K562 (cell line): Measurements from ENCODE around the gene TEAD3. TPM values are rescaled to one million over a fixed set of nuclear protein-coding genes. Genes with fewer than 3 reads are reported as not detected.

ENCODE experiments used
- HDAC1 ChIP-seq, 2 experiments: fragments of 450-650 bp; IDR thresholded peaks; 2 replicates each; pipeline ENCODE4 v1.6.1; 2016 to 2017; ENCODE audit warnings: inconsistent platforms in 1 of 2, mild to moderate bottlenecking in 1 of 2, moderate library complexity in 1 of 2
- IFI16 ChIP-seq: fragments of 250-450 bp; sonication (Bioruptor Pico); IDR thresholded peaks from 2 replicates; pipeline ENCODE4 v2.1.2; 2022; ENCODE audit warnings: mild to moderate bottlenecking, inconsistent platforms
- KAT7 ChIP-seq: sonication (generic); formaldehyde crosslinking; IDR thresholded peaks from 2 replicates; pipeline ENCODE4 v1.8.0; 2022; ENCODE audit warnings: missing genetic modification reagents, mild to moderate bottlenecking, borderline replicate concordance
- KDM5B ChIP-seq: fragments of 200-600 bp; sonication (generic); IDR thresholded peaks from 2 replicates; pipeline ENCODE4 v1.6.1; 2012; ENCODE audit warnings: low read depth, mild to moderate bottlenecking, moderate library complexity, low read length, control low read depth, inconsistent platforms; ENCODE audit not compliant: insufficient replicate concordance
- KLF1 ChIP-seq: fragments of 450-650 bp; IDR thresholded peaks from 2 replicates; pipeline ENCODE4 v1.6.1; 2016; ENCODE audit warnings: missing genetic modification characterization, missing compliant biosample characterization
- MCM2 ChIP-seq: fragments of 450-650 bp; IDR thresholded peaks from 2 replicates; pipeline ENCODE4 v1.6.1; 2017; ENCODE audit warnings: low read depth, mild to moderate bottlenecking
- MCM3 ChIP-seq: fragments of 450-650 bp; IDR thresholded peaks from 2 replicates; pipeline ENCODE4 v1.6.1; 2016
- NCOA4 ChIP-seq: fragments of 450-650 bp; IDR thresholded peaks from 2 replicates; pipeline ENCODE4 v1.6.1; 2018; ENCODE audit warnings: mild to moderate bottlenecking; ENCODE audit not compliant: partially characterized antibody
- NFATC3 ChIP-seq: fragments of 450-650 bp; IDR thresholded peaks from 2 replicates; pipeline ENCODE4 v1.6.1; 2017; ENCODE audit warnings: mild to moderate bottlenecking
- PPARD ChIP-seq: fragments of 250-450 bp; sonication (Bioruptor Pico); IDR thresholded peaks from 2 replicates; pipeline ENCODE4 v1.8.0; 2022; ENCODE audit warnings: inconsistent platforms, mild to moderate bottlenecking, moderate library complexity
- PRPF4 ChIP-seq: fragments of 200-400 bp; formaldehyde crosslinking; IDR thresholded peaks from one replicate; pipeline ENCODE4 v1.6.1; 2017; ENCODE audit warnings: low read length, low read depth, mild to moderate bottlenecking; ENCODE audit not compliant: insufficient read depth, poor library complexity, severe bottlenecking
- RFX1 ChIP-seq: fragments of 450-650 bp; IDR thresholded peaks from 2 replicates; pipeline ENCODE4 v1.6.1; 2016; ENCODE audit warnings: mild to moderate bottlenecking, moderate library complexity
- RHOXF2B ChIP-seq: fragments of 250-450 bp; sonication (Bioruptor Pico); conservative IDR thresholded peaks from 2 replicates; pipeline ENCODE4 v1.5.1; 2021
- SAFB ChIP-seq: fragments of 200-400 bp; formaldehyde crosslinking; IDR thresholded peaks from 2 replicates; pipeline ENCODE4 v1.6.1; 2017; ENCODE audit warnings: low read depth, low read length, borderline replicate concordance
- SRF ChIP-seq, 2 experiments: fragments of 250-450, 450-650 bp in 1 of 2; sonication (Bioruptor Pico) in 1 of 2; sonication (generic) in 1 of 2; formaldehyde crosslinking; IDR thresholded peaks; 2 replicates each; pipeline versions ENCODE4 v1.5.0 to v1.5.1; 2020 to 2022; ENCODE audit warnings: mild to moderate bottlenecking in 1 of 2, missing genetic modification reagents in 1 of 2
- ZNF347 ChIP-seq: fragments of 450-650 bp; formaldehyde crosslinking; IDR thresholded peaks from 2 replicates; pipeline ENCODE4 v1.4.0; 2020; ENCODE audit warnings: low read depth, mild to moderate bottlenecking, moderate library complexity
- ZNF561 ChIP-seq: fragments of 450-650 bp; formaldehyde crosslinking; conservative IDR thresholded peaks from 2 replicates; pipeline ENCODE4 v1.4.0; 2020; ENCODE audit warnings: mild to moderate bottlenecking, moderate library complexity
- ZNF586 ChIP-seq: fragments of 450-650 bp; formaldehyde crosslinking; conservative IDR thresholded peaks from 2 replicates; pipeline ENCODE4 v1.4.0; 2020; ENCODE audit warnings: mild to moderate bottlenecking, moderate library complexity
- polyA plus RNA-seq, 8 experiments: library from polyadenylated mRNA; depleted of rRNA in 4 of 8; stranded (reverse) in 5 of 8; unstranded in 3 of 8; fragments of >200 nt; fragmentation: Nextera tagmentation in 2 of 8; fragmentation: Illumina TruSeq in 1 of 8; extraction: Ambion mirVana in 2 of 8; extraction: Trizol in 1 of 8; gene quantifications; 2 replicates each; pipeline versions ENCODE4 v1.2.1 to v1.2.3, GENCODE V29; 2011 to 2014; ENCODE audit warnings: inconsistent platforms in 1 of 8, missing spikeins in 1 of 8
- total RNA-seq, 7 experiments: library from RNA; depleted of rRNA in 6 of 7; stranded (reverse); fragments of >200 nt in 6 of 7; fragmentation: Illumina TruSeq in 2 of 7; extraction: Trizol in 2 of 7; gene quantifications; 2 replicates each; pipeline versions ENCODE4 v1.2.1 to v1.2.3, GENCODE V29; 2011 to 2021; ENCODE audit warnings: low replicate concordance in 1 of 7
- TF ChIP-seq, protein P1 (sequence below): fragments of 200-800 bp; sonication (Bioruptor generic); IDR thresholded peaks from 2 replicates; pipeline ENCODE4 v1.6.1; 2017; ENCODE audit warnings: missing genetic modification characterization, missing compliant biosample characterization
- TF ChIP-seq, protein P2 (sequence below): IDR thresholded peaks from 2 replicates; pipeline ENCODE4 v1.6.1; 2014; ENCODE audit warnings: antibody characterized with exemption
- TF ChIP-seq, protein P3 (sequence below): sonication (generic); formaldehyde crosslinking; IDR thresholded peaks from 2 replicates; pipeline ENCODE4 v1.8.0; 2022; ENCODE audit warnings: missing genetic modification reagents, mild to moderate bottlenecking, moderate library complexity, borderline replicate concordance
- TF ChIP-seq, protein P4 (sequence below): fragments of 250-450 bp; sonication (Bioruptor Pico); IDR thresholded peaks from 2 replicates; pipeline ENCODE4 v1.4.0; 2020; ENCODE audit warnings: mild to moderate bottlenecking
- TF ChIP-seq, protein P5 (sequence below), 2 experiments: fragments of 200-800 bp in 1 of 2; sonication (Bioruptor generic) in 1 of 2; sonication (generic) in 1 of 2; formaldehyde crosslinking in 1 of 2; IDR thresholded peaks in 1 of 2; conservative IDR thresholded peaks in 1 of 2; 2 replicates each; pipeline versions ENCODE4 v1.5.0 to v1.6.1; 2016 to 2020; ENCODE audit warnings: missing compliant biosample characterization in 1 of 2, missing genetic modification characterization in 1 of 2, missing genetic modification reagents in 1 of 2

TEAD3 gene
- total and polyA plus RNA-seq, 9 of the 15 experiments (the other 6 are each of a cell fraction or from before 2014, with no cell fraction given) = 0.63 to 13.2 (median 3.3) TPM

DNA sequence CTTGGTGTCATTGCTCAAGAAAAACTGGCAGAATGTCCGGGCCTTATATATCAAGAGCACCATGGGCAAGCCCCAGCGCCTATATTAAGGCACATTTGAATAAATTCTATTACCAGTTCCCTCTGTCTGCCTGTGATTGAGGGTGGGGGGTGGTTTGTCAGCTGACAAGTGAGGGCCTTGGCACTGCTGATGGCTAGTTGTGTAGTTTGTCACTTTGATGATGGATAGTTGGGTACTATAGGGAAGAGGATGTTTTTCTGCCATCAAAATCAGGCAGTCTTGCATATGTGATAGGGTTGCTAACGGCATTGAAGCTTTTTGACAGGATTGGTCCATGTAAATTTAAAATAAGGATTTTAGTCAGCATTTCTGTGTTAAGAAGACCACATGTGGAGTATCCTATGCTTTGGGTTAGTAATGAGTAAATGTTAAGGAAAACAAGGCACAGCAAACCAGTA lies 26.2 kb downstream of the TEAD3 start (continued):
- TF ChIP-seq SRF (CRISPR knock-in tag; IDR thresholded peaks at IDR 0.05) (no peak), ZNF347 (no peak), MCM3 (no peak), IFI16 (CRISPR knock-in tag) (no peak), HDAC1 (IDR thresholded peaks at IDR 0.05) (0 out of 4 replicates have a peak, but pooled peaks of 1 of the 2 experiments have one; percentile 5), PRPF4 (no peak), RHOXF2B (CRISPR knock-in tag) (no peak), MCM2 (no peak), NFATC3 (no peak), ZNF561 (CRISPR knock-in tag) (no peak), RFX1 (no peak), NCOA4 (no peak), PPARD (CRISPR knock-in tag) (no peak), KAT7 (peak; percentile 4; the same call in 1 of the 2 replicates), SAFB (no peak), KLF1 (no peak), KDM5B (peak; percentile 8), ZNF586 (CRISPR knock-in tag) (no peak)
- TF ChIP-seq, protein P1, sequence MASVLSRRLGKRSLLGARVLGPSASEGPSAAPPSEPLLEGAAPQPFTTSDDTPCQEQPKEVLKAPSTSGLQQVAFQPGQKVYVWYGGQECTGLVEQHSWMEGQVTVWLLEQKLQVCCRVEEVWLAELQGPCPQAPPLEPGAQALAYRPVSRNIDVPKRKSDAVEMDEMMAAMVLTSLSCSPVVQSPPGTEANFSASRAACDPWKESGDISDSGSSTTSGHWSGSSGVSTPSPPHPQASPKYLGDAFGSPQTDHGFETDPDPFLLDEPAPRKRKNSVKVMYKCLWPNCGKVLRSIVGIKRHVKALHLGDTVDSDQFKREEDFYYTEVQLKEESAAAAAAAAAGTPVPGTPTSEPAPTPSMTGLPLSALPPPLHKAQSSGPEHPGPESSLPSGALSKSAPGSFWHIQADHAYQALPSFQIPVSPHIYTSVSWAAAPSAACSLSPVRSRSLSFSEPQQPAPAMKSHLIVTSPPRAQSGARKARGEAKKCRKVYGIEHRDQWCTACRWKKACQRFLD (CRISPR knock-in tag) = no peak
- TF ChIP-seq, protein P2, sequence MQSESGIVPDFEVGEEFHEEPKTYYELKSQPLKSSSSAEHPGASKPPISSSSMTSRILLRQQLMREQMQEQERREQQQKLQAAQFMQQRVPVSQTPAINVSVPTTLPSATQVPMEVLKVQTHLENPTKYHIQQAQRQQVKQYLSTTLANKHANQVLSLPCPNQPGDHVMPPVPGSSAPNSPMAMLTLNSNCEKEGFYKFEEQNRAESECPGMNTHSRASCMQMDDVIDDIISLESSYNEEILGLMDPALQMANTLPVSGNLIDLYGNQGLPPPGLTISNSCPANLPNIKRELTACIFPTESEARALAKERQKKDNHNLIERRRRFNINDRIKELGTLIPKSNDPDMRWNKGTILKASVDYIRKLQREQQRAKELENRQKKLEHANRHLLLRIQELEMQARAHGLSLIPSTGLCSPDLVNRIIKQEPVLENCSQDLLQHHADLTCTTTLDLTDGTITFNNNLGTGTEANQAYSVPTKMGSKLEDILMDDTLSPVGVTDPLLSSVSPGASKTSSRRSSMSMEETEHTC = no peak
- TF ChIP-seq, protein P3, sequence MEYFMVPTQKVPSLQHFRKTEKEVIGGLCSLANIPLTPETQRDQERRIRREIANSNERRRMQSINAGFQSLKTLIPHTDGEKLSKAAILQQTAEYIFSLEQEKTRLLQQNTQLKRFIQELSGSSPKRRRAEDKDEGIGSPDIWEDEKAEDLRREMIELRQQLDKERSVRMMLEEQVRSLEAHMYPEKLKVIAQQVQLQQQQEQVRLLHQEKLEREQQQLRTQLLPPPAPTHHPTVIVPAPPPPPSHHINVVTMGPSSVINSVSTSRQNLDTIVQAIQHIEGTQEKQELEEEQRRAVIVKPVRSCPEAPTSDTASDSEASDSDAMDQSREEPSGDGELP = peak; percentile 37
- TF ChIP-seq, protein P4, sequence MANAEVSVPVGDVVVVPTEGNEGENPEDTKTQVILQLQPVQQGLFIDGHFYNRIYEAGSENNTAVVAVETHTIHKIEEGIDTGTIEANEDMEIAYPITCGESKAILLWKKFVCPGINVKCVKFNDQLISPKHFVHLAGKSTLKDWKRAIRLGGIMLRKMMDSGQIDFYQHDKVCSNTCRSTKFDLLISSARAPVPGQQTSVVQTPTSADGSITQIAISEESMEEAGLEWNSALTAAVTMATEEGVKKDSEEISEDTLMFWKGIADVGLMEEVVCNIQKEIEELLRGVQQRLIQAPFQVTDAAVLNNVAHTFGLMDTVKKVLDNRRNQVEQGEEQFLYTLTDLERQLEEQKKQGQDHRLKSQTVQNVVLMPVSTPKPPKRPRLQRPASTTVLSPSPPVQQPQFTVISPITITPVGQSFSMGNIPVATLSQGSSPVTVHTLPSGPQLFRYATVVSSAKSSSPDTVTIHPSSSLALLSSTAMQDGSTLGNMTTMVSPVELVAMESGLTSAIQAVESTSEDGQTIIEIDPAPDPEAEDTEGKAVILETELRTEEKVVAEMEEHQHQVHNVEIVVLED (CRISPR knock-in tag) = no peak
- TF ChIP-seq, protein P5, sequence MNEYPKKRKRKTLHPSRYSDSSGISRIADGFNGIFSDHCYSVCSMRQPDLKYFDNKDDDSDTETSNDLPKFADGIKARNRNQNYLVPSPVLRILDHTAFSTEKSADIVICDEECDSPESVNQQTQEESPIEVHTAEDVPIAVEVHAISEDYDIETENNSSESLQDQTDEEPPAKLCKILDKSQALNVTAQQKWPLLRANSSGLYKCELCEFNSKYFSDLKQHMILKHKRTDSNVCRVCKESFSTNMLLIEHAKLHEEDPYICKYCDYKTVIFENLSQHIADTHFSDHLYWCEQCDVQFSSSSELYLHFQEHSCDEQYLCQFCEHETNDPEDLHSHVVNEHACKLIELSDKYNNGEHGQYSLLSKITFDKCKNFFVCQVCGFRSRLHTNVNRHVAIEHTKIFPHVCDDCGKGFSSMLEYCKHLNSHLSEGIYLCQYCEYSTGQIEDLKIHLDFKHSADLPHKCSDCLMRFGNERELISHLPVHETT (CRISPR knock-in tag; conservative IDR thresholded peaks at IDR 0.05 in 1 of 2, IDR thresholded peaks at IDR 0.05 in 1 of 2) = no peak
